WI38 (cell line): ENCODE results near the gene RFX3.

ENCODE experiments used
- H3K4me3 ChIP-seq: 2 replicates; pipeline ENCODE4 v1.5.1; 2011; ENCODE audit warnings: low read depth, mild to moderate bottlenecking, control low read depth, low read length
- TF ChIP-seq, protein P1 (sequence below): IDR thresholded peaks from 2 replicates; pipeline ENCODE4 v1.5.1; 2012; ENCODE audit warnings: low read depth, mild to moderate bottlenecking, control low read depth, low read length

Gene RFX3

DNA sequence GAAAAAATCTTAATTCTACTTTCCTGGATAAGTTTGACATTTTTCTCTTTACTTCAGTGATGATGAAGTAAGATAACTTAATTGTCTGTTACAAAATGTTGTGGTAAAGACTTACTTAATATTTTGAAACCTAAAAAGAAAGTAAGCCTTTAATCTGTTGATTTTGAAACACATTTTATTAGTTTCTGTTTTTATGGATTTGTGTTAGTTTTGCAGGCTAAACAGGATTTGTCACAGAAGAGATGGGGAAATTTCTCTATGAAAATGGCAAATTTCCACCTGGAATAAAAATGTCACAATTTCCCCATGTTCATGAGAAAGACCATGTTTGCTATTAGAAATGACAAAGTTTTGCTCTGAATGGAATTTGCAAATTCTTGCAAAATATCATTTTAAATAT is 237.1 kb downstream of the RFX3 start:
- TF ChIP-seq, protein P1, sequence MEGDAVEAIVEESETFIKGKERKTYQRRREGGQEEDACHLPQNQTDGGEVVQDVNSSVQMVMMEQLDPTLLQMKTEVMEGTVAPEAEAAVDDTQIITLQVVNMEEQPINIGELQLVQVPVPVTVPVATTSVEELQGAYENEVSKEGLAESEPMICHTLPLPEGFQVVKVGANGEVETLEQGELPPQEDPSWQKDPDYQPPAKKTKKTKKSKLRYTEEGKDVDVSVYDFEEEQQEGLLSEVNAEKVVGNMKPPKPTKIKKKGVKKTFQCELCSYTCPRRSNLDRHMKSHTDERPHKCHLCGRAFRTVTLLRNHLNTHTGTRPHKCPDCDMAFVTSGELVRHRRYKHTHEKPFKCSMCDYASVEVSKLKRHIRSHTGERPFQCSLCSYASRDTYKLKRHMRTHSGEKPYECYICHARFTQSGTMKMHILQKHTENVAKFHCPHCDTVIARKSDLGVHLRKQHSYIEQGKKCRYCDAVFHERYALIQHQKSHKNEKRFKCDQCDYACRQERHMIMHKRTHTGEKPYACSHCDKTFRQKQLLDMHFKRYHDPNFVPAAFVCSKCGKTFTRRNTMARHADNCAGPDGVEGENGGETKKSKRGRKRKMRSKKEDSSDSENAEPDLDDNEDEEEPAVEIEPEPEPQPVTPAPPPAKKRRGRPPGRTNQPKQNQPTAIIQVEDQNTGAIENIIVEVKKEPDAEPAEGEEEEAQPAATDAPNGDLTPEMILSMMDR: no peak
- no peak overlapping the region for H3K4me3 ChIP-seq

DNA sequence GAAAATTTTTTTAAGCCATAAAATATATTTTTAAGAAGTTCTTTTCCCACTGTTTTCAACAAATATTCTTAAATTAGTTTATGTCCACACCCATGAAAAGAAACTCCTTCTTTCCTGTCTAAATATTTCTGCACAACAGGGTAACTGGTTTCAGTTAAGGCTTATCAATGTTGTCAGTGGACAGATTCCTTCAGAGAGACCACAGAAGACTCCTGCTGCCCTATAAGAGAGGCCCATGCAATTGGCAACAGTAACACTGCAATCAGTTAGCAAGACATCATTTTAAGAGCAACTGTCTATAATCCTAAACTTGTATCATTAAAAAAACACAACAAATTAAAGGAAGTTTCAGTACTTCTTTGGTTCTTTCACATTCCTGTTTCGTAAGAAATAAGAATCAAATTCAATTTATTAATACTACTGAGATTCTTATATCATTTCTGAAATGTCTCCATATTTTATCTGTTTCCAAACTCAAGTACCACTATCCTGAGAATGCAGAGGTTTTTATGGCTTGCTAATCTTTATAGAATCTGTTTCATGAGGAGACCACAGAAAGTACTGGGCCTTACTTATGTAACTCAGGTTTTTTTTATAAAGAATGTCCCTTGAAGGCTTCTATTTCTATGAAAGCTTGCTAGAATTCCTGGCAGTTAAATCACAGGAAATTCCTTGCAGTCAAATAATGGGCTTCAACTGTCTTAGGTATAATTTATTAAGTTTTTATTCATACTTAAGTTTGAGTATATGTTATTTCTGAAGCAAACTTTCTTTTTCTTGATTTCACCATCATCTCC is 240.2 kb downstream of the RFX3 start:
- TF ChIP-seq, protein P1: no peak
- H3K4me3 ChIP-seq: no peak overlapping the region

DNA sequence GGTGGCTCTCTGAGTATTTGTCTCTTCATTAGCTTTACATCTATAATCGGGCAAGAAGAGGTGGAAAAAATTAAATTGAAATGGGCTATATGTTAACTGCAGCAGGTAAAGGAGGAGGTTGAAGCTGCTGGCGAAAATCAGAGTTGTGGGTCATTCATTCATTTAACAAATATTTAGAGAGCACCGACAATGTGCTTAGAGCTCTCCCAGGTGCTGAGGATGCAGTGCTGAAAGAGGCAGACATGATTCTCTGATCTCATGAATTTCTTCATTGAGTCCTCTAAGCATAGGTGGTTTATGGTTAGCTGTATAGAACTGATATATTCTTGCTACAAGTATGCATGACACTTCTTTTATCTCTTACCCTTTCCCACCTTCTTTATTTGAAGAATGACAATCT is 243.4 kb downstream of the RFX3 start:
- TF ChIP-seq, protein P1: no peak
- H3K4me3 ChIP-seq: no peak overlapping the region

DNA sequence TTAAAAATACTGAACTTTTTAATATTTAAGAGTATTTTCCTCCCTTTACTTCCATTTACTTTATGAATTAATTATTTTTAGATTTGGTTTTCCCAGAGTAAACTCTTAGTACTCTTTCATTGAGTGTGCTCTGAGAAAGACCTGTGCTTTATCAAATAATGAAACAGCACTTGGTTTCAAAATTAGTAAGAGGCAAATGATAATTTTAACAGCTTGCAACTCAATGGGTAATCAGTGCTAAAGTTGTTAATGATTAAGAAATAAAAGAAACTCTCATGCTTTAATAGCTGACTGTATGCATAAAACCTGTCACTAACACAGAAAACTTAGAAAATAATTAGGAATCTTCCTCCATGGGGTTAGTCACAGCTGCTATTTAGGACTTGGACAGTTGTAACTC is 244.4 kb downstream of the RFX3 start:
- TF ChIP-seq, protein P1: no peak
- H3K4me3 ChIP-seq: no peak overlapping the region

DNA sequence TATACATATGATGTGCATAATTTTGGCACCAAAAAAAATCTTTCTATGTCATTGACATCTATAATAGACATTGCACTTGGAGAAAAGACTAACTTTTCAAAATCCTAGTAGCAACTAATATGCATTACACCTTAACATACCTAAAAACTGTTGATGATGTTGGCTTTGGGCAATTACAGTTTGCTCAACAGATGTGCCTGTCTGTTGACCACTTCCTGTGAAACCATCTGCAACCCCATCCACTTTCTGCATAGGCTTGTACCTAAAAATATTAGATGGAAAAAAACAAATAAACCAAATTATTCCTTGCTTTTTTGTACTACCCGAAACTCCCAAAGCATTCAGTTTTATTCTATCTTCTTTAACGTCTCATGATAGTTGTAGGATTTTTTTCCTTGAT is 248.6 kb downstream of the RFX3 start:
- TF ChIP-seq, protein P1: no peak
- H3K4me3 ChIP-seq: no peak overlapping the region

DNA sequence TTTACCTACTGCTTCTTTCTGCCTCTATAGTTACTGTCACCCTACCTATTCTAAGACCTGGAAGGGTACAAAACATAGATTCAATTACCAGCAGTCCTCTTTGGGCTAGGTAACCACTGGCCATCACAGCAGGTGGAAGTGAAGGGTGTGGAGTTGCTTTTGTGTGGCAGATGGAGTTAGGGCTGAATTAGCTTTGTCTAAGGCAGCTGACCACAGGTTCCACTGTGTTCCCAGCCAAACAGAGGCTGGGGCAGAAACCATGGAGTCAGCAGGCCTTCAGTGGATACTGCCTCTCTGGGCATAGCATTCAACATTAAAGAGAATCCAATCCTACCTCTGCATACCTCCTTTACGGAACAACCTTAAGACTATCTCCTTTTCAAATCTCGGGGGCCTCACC is 254.2 kb downstream of the RFX3 start:
- TF ChIP-seq, protein P1: no peak
- no peak overlapping the region for H3K4me3 ChIP-seq

DNA sequence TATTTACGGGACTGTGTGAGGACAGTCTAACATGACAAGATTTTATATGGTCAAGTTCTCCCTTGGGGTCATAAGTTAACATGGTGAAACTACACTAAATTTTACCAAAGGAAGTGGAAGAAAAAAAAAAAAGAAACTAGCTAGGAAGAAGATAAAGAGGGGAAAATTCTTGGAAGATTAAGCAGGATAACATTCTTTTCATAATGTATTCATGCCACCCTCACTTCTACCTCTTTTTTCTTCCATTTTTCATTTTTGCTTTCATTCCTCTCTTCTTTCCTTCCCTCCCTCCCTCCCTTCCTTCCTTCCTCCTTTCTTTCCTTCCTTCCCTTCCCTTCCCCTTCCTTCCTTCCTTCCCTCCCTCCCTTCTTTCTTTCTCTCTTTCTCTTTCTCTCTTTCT is 254.6 kb downstream of the RFX3 start:
- H3K4me3 ChIP-seq: no peak overlapping the region
- TF ChIP-seq, protein P1: no peak
